OCI-LY7 (cell line): ENCODE measurements around the gene MS4A6E. TPM values are rescaled to one million over a fixed set of nuclear protein-coding genes. Genes with fewer than 3 reads are reported as not detected.

Experiments used
- BruUV-seq: library from RNA; stranded (reverse); fragments of 400-500 nt; replicated peaks from 2 replicates; lab custom pipeline; 2021; lab: Mats Ljungman, UMichigan
- CTCF ChIA-PET: fragments of 300-600 bp; sonication (Branson Sonifier 250); formaldehyde crosslinking; loops from one replicate; lab custom pipeline; 2022; ENCODE audit warnings: antibody characterized with exemption; ENCODE audit not compliant: unreplicated experiment; lab: Charles Lee
- POLR2A ChIA-PET: fragments of 300-600 bp; sonication (Branson Sonifier 250); formaldehyde crosslinking; loops from one replicate; lab custom pipeline; 2022; ENCODE audit warnings: antibody characterized with exemption; lab: Charles Lee
- DNase-seq: peaks from one replicate; pipeline ENCODE4 v3.0.0-alpha.2; 2015; ENCODE audit warnings: low spot score
- H2AFZ ChIP-seq: fragments of 200-600 bp; sonication (generic), shearing (Covaris generic); 2 replicates; pipeline ENCODE4 v1.6.1; 2014; ENCODE audit warnings: mild to moderate bottlenecking, antibody characterized with exemption, low read length, moderate library complexity
- H3K27ac ChIP-seq: fragments of 200-600 bp; sonication (generic); 2 replicates; pipeline ENCODE4 v1.5.1; 2014; ENCODE audit warnings: mixed run types, low read depth, mild to moderate bottlenecking, moderate library complexity, low read length, inconsistent platforms; ENCODE audit not compliant: poor library complexity, severe bottlenecking
- H3K36me3 ChIP-seq: fragments of 200-600 bp; sonication (generic); 2 replicates; pipeline ENCODE4 v1.6.1; 2014; ENCODE audit warnings: mild to moderate bottlenecking, antibody characterized with exemption, low read length, moderate library complexity, mixed read lengths; ENCODE audit not compliant: insufficient read depth
- H3K4me1 ChIP-seq: fragments of 200-600 bp; sonication (generic); 2 replicates; pipeline ENCODE4 v1.5.1; 2014; ENCODE audit warnings: mild to moderate bottlenecking, low read length; ENCODE audit not compliant: insufficient read depth, poor library complexity, severe bottlenecking
- H3K4me2 ChIP-seq: fragments of 200-600 bp; sonication (generic); 2 replicates; pipeline ENCODE4 v1.6.1; 2014; ENCODE audit warnings: mild to moderate bottlenecking, low read length
- H3K4me3 ChIP-seq: fragments of 200-600 bp; sonication (generic); 2 replicates; pipeline ENCODE4 v1.5.1; 2014; ENCODE audit warnings: mild to moderate bottlenecking, low read depth, low read length; ENCODE audit not compliant: poor library complexity, severe bottlenecking
- H3K79me2 ChIP-seq: fragments of 200-600 bp; sonication (generic); 2 replicates; pipeline ENCODE4 v1.6.1; 2016; ENCODE audit warnings: low read depth, mild to moderate bottlenecking, low read length, moderate library complexity, mixed read lengths; ENCODE audit not compliant: insufficient read depth
- H3K9me2 ChIP-seq: fragments of 200-600 bp; sonication (generic); 2 replicates; pipeline ENCODE4 v1.6.1; 2016; ENCODE audit warnings: mild to moderate bottlenecking, low read length, mixed read lengths; ENCODE audit not compliant: insufficient read depth
- H3K9me3 ChIP-seq: fragments of 200-600 bp; sonication (generic); 2 replicates; pipeline ENCODE4 v1.6.1; 2014; ENCODE audit warnings: mild to moderate bottlenecking, mixed run types, low read length, mixed read lengths
- H4K20me1 ChIP-seq: fragments of 200-600 bp; sonication (generic); 2 replicates; pipeline ENCODE4 v1.6.1; 2014; ENCODE audit warnings: mild to moderate bottlenecking, antibody characterized with exemption, low read length, moderate library complexity, mixed read lengths; ENCODE audit not compliant: insufficient read depth
- EZH2phosphoT487 ChIP-seq: fragments of 200-600 bp; sonication (generic); IDR thresholded peaks from 2 replicates; pipeline ENCODE4 v1.6.1; 2018; ENCODE audit warnings: low read depth, borderline replicate concordance, mild to moderate bottlenecking, mixed run types, antibody characterized with exemption, low read length, moderate library complexity, mixed read lengths
- intact Hi-C: fragments of 100-400 bp; cut with micrococcal nuclease; formaldehyde crosslinking; loops from one replicate; pipeline ENCODE4 v1.10.0; 2022; ENCODE audit not compliant: unreplicated experiment
- total RNA-seq, 2 experiments: library from RNA; depleted of rRNA in 1 of 2; stranded (reverse); fragments of >200 nt in 1 of 2; shearing (Covaris generic) in 1 of 2; gene quantifications; 2 replicates each; pipeline ENCODE4 v1.2.3, GENCODE V29; 2014 to 2022
- TF ChIP-seq, protein P1 (sequence below): fragments of 200-600 bp; sonication (generic); conservative IDR thresholded peaks from 2 replicates; pipeline ENCODE4 v1.5.1; 2014; ENCODE audit warnings: mild to moderate bottlenecking, antibody characterized with exemption, low read length, moderate library complexity, mixed read lengths

MS4A6E gene
- total RNA-seq, 2 experiments from 2014 or later: not detected

DNA sequence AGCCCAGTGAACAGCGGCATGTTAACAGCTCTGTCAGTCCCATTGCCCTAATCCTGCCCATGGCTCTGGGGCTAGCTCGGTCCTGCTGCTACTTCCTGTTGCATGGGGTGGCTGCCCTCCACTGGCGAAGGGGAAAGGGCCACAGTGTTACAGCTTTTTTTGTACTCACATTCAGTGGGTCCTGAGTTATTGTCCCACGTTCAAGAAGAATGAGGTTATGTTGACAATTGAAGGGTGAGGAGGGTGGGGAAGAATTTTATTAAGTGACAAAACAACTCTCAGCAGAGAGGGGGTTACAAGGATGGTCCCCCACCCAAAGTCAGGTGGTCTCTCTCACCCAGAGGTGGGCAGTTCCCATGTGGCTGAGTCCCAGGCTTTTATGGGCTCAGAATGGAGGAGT, 33.6 kb downstream of the MS4A6E start:
- Histone ChIP-seq H3K4me2 (no peak overlapping the region), H3K27ac (no peak overlapping the region), H3K4me3 (no peak overlapping the region), H3K4me1 (peaks cover 32% of the 10 kb centered on the region), H3K36me3 (peaks cover 5% of the 10 kb centered on the region; the same call in 1 of the 2 replicates), H3K9me3 (peaks cover 33% of the 10 kb centered on the region), H3K9me2 (no peaks in the 10 kb centered on the region), H2AFZ (no peak overlapping the region), H4K20me1 (no peaks in the 10 kb centered on the region), H3K79me2 (no peaks in the 10 kb centered on the region)
- TF ChIP-seq, protein P1, sequence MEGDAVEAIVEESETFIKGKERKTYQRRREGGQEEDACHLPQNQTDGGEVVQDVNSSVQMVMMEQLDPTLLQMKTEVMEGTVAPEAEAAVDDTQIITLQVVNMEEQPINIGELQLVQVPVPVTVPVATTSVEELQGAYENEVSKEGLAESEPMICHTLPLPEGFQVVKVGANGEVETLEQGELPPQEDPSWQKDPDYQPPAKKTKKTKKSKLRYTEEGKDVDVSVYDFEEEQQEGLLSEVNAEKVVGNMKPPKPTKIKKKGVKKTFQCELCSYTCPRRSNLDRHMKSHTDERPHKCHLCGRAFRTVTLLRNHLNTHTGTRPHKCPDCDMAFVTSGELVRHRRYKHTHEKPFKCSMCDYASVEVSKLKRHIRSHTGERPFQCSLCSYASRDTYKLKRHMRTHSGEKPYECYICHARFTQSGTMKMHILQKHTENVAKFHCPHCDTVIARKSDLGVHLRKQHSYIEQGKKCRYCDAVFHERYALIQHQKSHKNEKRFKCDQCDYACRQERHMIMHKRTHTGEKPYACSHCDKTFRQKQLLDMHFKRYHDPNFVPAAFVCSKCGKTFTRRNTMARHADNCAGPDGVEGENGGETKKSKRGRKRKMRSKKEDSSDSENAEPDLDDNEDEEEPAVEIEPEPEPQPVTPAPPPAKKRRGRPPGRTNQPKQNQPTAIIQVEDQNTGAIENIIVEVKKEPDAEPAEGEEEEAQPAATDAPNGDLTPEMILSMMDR: no peak
- TF ChIP-seq EZH2phosphoT487: no peak
- POLR2A ChIA-PET: interaction anchor here (0.7 kb wide), 2 partner anchors 70 to 94 kb away, joined by 3 read pairs; no protein-coding TSS in a partner anchor
- CTCF ChIA-PET: no interaction called here
- no TSS peak for BruUV-seq
- DNase-seq: peak; percentile 65
- intact Hi-C loops: no loop called here

DNA sequence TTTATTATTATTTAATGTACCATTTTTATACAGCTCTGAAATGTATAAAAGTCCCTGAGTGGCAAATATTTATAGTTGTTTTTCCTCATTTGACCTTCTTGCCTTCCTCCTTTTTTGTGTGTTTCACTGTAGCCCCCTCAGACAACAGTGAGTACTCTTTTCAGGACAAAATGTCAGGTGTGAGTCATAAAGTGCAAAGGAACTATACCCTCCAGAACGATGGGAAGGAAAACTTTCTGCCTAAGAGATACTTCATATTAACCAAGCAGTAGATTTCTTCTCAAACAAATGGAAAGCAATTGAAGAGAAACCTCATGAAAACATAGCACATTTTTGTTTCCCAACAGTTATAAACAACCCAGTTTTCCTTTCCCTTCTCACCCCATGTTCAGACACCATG, 35.2 kb downstream of the MS4A6E start:
- no peak for TF ChIP-seq EZH2phosphoT487
- TF ChIP-seq, protein P1: no peak

More for the DNA sequence above, 35.2 kb downstream of the MS4A6E start:
- Histone ChIP-seq H2AFZ (no peak overlapping the region), H3K9me2 (no peaks in the 10 kb centered on the region), H4K20me1 (no peaks in the 10 kb centered on the region), H3K4me3 (no peak overlapping the region), H3K4me1 (peaks cover 48% of the 10 kb centered on the region), H3K79me2 (no peaks in the 10 kb centered on the region), H3K36me3 (peaks cover 5% of the 10 kb centered on the region; the same call in 1 of the 2 replicates), H3K27ac (no peak overlapping the region), H3K9me3 (peaks cover 33% of the 10 kb centered on the region), H3K4me2 (no peak overlapping the region)
- BruUV-seq: no TSS peak
- DNase-seq: no peak
- intact Hi-C loops: loop anchor here (2.0 kb wide), 1 partner anchor 115 kb away; no protein-coding TSS in a partner anchor
- POLR2A ChIA-PET: interaction anchor here (1.4 to 3.0 kb wide), 3 partner anchors 94 to 121 kb away, joined by 4 to 18 read pairs (median 13); partner anchors contain the start of gene MS4A1
- CTCF ChIA-PET: interaction anchor here (2.5 to 3.5 kb wide), 2 partner anchors 94 to 122 kb away, joined by 23 to 26 read pairs; partner anchors contain the start of gene MS4A1
